Stimulated activated CD8-positive, alpha-beta memory T cell treated with anti-CD3 and anti-CD28 coated beads, Interleukin-15, amount 100 ng/mL, for 4 hours (primary cell): ENCODE measurements around the gene CAMK2D.
A peak's percentile ranks its signal among the peaks of the same experiment; 100 is the strongest.

ENCODE experiments used
- DNase-seq, 2 donors: peaks; one replicate each; pipeline ENCODE4 v3.0.0-alpha.2; 2020; ENCODE audit warnings: low read depth in 2 of 2

The CAMK2D gene

DNA sequence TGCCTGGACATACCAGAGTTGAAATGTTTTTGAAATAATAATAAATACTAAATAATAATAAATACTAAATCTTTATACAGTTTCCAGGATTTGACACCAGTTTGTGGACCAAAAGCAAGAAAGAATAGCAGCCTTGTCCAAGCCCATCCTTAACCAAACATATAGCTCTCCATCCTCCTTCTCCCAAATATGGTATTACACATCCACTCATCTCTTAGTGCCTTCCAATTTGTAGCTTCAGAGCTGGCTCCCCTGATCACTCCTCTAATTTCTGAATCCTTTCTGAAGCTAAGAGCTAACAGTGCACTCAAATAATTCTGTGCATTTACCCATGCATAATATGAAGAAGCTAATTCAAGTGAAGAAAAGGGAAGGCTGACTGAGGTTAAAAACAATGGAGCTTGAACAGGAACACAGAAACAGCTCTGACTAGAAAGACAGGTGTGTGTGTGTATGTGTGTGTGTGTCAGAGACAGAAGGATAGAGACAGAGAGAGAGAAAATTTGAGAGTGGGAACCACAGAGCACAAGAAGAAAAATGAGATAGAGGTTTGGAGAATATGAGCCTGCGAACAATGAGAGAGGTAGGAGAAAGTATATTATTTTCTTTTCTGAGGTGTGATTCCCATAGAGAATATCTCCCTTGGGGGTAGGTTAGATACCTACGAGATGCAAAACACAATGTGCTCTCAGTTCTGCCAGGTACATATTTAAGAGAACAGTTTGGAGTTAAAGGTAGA, 123.5 kb downstream of the CAMK2D start:
- no peak for DNase-seq

DNA sequence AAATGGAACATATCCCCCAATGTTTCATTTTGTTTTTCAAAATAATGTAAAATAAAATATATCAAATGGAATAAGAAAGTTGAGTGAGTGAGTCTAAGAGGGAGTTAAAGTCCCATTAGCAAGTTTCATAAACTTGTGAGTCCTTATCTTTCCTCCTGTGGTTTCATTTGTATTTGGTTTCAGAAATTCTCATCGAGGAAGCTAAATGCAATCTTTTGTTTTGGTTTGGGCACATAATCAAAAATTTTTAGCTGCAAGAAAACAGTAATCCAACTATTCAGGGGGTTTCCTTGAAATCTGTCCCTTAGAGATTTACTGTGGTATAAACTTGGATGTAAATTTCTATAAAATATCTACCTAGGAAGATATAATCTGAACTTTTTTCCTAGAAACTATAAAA, 124.2 kb downstream of the CAMK2D start:
- no peak for DNase-seq

DNA sequence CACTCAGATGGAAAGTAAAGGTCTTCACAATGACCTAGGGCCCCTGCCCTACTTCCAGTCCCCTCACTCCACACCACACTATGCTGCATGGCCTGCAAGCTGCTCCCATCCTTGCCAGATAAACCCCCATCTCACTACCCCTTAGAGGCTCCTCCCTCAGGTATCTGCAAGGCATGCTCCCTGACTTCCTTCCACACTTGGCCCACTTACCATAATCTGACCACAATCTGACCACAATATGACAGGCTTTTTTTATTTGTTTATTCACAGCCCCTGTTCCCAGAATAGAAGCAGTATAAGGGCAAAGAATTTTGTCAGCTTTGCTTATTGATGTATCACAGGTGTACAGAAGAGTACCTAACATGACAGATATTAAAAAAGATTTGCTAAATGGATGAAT, 124.7 kb downstream of the CAMK2D start:
- peak in 1 of 2 donors; percentile 3 for DNase-seq

DNA sequence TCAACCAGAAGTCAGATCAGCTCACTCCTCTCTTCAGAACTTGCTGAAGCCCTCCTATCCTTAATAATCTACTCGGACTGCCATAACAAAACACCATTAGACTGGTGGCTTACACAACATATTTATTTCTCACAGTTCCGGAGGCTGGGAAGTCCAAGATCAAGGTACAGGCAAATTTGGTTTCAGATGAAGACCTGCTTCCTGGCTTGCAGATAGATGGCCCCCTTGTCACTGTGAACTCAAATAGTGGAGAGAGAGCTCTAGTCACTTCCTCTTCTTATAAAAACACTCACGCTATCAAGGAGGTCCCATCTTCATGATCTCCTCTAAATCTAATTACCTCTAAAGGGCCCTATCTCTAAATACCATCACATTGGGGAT, 125.1 kb downstream of the CAMK2D start:
- DNase-seq, result peak in 1 of 2 donors; percentile 3

DNA sequence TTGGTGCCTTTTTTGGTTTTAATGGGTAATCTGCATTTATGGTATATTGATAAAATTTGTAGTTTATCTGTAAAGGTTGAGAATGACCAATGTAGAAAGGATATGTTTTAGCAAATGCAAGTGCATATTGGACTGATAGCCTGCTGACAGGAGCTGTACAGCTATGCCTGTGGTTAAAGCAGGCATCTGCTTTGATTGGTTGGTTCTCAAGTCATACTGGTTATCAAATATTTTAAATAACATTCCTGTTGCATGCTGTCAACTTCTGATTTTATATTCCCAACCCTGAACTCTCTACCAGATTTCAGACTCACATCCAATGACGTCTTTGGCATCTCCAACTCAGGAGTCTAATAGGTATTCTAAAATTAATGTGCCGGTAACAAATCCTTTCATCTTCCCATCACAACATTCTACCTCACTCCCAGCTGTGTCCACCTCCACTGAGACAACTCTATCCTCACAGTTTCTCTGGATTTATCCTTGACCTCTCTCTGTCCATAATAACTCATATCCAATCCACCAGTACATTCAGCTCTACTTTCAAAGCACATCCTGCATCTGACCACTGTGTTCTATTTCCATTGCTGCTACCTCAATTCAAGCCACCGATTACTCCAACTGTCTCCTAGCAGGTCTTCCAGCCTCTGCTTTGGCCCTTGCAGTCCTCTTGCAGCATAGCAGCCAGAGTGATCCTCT, 125.7 kb downstream of the CAMK2D start:
- no peak for DNase-seq

DNA sequence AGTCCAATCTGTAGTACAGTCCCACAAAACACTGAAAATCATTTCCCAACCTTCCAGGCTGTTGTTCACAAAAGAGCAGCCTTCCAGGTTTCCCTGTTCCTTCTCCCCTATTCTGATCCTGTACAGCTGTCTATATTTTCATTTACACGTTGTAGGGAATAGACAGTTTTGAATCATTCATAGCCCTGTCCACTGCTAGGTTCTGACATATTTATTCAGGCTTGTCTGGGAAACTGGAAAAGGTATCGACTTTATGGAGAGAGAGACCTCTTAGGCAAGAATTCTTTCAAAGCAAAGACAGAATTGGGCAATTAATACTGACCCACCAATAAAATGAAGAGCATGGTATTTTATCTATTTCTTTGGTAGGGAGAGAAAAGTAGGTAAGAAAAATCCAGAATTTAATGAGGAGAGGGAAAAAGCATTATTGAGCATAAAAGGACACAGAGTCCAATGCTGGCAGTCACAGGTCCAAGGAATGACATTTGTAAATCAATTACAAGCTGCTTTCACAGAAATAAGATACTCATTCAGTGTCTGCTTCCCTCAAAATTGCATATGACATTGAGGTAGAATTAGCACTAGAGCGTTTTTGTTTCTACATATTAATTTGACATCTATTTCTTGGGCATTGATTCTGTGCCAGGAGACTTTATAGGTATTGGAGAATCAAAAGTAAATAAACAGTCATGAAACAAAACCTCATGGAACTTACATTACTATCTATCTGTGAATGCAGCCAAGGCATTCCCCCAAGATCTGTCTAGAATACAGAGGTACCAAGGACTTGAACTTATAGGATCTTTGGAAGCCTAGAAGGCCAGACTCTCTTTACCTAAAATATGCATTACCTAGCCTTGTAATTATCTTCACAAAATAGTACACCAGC, 127.2 kb downstream of the CAMK2D start:
- DNase-seq, result no peak

DNA sequence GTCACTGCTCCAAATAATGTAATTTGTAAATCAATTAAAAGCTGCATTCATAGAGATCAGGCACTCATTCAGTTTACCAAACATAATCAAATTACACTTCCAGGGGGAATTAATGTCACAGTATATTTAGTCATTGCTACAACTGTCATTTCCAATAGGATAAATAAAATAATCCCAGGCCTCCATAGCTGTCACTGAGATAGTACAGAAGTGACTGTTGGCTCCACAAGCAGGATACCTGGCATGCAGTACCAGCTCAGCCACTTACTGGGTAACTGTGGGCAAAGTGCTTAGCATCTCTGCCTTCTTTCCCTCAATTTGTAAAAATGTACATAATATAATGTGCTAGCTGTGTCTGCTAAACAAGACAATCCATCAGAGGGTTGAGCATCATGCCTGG, 128.1 kb downstream of the CAMK2D start:
- no peak for DNase-seq

DNA sequence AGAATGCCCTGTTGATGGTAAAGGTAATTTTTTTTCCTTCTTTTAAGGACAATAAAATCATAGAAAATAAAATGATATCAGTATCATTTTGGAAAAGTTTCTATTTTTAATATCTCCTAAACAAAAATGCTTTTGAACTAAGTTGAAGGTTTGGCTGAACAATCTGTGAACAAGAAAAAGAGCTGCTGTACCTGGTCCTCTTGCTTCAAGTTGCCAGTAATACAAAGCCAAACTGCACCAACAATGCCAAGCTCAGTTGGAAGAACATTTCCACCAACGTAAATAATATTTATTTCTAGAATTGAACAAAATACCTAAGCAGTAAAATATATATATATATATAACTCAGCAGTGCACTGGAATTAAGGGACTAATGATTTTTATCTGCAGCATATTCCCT, 132.8 kb downstream of the CAMK2D start:
- no peak for DNase-seq

DNA sequence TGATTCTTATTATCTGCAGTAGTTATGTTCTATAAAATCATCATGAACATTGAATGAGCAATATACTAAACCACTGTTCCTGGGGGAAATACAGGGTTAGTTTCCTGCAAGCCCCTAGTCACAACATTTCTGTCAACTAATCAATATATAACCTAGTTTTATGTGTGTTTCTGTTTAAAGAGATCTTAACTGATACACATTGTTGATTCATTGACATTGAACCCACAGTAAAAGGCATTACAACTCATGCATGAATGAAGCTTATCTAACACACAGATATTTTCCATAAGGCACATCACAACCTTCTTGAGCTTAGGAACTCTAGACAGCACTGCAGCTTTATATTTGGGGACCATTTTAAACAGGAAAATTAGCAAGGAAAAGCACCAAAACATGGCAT, 134.2 kb downstream of the CAMK2D start:
- no peak for DNase-seq

DNA sequence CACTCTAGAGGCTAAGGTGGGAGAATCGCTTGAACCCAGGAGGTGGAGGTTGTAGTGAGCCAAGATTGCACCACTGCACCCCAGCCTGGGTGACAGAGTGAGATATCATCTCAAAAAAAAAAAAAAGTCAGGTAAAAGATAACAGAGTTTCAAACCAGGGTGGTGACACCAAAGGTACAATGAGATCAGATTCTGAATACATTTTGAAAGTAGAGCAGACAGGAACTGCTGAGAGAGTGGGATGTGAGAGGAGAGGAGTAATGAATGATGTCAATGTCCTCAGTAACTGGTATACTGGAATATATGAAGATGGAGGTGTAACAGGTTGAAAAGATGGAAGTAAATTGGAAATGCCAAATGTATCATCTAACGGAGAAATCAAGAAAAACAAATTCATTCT, 135.6 kb downstream of the CAMK2D start:
- DNase-seq, result no peak

DNA sequence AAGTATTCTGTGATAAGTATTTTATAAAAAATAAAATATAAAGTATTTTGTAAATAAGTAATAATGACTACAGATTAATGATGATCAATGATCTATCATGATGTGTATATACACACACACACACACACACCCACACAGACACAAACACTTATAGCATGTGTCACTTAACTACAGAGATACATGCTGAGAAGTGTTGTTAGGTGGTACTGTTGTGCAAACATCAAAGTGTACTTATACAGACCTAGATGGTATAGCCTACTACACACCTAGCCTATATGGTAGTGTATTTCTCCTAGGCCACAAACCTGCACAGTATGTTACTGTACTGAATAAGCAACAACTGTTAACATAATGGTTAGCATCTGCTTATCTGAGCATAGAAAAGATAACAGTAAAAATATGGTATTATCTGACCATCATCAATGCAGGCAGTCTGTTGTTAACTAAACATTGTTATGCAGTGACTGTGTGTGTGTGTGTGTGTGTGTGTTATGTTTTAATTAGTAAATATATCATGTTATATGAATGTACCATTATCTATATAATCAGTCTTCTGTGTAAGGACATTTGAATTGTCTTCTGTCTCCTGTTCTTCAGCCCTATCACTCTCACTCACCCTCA, 138.2 kb downstream of the CAMK2D start:
- DNase-seq, result no peak

DNA sequence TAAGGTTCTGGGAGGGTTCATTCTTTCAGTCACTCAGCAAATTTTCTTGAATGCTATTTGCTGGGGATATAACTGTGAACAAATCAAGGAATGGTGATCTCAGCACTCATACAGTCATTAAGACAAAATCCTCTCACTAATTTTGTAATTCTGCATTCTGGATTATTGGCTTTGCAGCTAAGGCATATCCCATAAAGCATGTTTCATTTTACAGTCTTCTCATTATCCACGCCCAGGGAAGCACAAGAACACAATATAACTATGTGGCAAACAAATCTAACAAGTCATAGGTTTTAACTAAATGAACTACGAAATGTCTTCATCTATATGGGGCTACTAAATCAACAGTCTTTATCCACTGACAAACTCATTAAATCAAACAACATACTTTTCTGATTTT, 139.9 kb downstream of the CAMK2D start:
- DNase-seq, result no peak

DNA sequence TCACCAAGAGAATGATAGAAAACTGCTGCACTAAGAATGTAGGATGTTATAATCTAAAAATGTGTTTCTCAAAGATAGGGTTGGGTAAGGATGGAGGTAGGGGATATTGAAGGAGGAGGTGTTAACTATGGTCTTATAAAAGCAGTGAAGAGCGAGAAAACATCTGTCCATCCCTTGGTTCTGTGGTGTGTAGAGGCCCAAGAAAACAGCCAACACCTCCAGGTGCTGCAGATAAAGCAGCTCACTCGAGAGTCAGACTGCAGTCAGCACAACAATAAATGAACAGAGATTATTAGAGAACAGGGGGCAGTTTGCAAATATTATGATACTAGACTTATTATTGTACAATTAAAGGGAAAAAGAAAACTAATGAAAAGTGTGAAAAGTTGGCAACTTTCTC, 141.5 kb downstream of the CAMK2D start:
- no peak for DNase-seq

DNA sequence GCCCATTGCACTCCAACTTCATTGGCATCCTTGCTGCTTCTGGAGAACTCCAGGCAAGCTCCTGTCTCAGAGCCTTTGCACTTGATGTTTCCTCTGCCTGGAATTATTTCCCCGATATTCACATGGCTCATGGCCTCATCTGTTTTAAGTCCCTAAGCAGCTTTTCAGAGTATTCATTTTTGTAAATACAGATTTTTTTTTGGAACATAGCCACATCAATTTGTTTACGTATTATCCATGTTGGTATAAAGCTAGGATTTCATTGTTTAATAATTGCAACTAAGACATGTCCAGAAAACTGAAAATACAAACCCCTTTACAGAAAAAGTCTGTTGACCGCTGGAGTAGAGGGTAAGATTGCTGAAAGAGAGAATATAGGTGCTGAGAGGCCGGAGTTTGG, 142.0 kb downstream of the CAMK2D start:
- no peak for DNase-seq

DNA sequence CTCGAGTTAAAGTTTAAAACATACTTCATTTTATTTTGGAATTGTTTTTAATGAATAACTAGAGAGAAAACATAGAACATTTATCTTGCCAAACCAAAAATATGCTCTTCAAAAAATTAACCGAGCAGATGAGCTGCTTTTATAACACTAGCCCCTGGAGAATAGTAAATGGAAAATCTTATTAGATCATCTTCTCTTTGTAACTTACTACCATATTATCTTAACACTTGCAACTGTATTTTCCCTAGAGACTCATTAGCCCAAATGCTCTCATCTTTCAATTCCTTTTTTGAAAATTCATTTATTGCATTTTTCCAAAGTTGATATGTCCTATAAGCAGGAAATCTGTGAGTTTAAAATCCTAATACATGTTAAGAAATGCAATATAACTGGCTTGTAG, 143.3 kb downstream of the CAMK2D start:
- no peak for DNase-seq

DNA sequence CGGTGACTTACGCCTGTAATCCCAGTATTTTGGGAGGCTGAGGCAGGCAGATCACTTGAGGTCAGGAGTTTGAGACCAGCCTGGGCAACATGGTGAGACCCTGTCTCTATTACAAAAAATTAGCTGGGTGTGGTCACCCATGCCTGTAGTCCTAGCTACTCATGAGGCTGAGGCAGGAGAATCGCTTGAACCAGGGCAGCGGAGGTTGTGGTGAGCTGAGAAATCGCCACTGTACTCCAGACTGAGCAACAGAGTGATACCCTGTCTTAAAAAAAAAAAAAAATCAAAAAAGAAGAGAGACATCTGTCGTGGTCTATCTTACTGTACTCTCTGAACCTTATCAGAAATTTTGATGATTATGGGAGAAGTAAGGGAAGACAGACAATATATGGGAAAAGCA, 144.3 kb downstream of the CAMK2D start:
- no peak for DNase-seq

DNA sequence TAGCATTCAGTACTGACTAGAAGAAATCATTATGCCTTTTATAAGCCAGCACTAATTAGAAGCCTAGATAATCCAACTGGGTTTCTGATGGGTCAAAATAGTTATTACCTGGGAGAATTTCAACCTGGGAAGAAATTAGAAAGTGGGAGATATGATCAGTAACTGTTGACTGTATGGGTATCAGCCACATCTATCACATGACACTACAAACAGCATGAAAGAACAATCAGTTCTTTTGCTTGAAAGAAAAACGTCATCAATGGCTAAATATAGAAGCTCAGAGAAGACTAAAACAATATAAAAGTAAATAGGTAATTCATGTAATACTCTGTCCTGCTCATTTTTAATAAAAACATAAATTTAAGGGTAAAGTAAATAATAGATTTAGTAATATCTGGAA, 145.1 kb downstream of the CAMK2D start:
- DNase-seq, result no peak

DNA sequence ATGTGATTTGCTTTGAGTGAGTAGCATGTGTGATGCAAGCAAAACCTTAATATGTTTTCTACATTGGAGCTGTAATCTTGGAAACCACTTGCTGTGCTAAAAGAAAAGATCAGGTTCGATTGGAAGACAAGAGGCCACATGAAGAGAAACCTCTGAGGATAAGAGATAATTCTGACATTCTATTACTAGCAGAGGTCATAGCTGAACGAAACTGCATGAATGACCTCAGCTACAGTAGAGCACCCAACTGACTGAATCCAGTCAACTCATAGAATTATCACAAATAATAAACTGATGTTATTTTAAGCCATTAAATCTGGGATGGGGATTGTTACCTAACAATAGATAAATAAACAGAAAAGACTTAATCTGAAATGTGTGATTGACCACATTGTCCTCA, 147.1 kb downstream of the CAMK2D start:
- DNase-seq, result no peak

DNA sequence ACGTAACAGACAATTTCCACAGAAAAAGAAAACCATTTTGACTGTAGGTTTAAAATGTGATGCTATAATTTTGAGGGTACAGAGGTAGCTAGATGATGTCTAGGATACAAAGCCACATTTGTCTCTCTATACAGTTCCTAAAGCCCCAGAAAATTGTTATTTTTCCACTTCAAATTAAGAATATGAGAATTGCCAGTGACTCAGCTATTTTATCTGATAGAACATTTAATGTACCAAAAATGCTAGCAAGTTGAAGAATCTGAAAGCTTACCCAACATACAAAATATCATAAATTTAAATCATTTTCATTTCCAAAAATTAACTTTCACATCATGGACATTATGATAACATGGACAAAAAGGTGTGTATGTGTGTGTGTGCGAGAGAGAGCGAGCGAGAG, 148.0 kb downstream of the CAMK2D start:
- DNase-seq, result no peak

DNA sequence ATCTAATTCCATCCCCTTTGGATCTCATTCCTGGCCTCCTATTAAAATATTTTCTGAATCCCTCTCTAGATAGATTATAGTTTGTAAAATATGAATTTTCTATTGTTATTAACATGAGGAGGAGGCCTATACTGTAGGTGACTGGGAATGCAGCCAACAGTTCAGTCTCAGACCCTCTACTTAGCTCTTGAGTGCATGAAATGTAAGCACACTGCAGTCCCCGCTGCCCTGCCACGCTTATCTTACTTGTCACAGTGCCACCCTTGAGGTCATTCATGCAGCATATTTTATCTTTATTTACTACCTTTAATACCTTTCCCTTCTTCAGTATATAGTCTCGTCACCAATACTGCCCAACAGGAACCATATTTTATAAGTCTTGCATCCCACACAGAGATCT, 151.0 kb downstream of the CAMK2D start:
- DNase-seq, result no peak

DNA sequence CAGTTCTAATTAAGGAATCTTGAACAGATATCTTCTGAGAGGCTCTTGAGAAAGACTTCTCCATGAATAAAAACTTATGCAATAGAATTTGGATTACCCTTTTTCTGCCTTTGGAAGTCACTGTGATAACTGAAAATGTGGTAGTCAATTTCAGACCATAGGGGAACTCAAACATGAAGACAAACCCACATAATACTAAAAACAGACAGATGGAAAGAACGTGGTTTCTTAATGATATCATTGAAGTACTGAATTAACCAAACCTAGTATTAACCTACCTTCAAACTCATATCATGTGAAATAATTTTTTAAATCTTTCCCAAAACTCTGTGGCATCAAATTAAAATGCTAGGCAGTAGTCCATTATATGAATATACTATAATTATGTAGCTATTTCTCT, 153.5 kb downstream of the CAMK2D start:
- DNase-seq, result no peak

DNA sequence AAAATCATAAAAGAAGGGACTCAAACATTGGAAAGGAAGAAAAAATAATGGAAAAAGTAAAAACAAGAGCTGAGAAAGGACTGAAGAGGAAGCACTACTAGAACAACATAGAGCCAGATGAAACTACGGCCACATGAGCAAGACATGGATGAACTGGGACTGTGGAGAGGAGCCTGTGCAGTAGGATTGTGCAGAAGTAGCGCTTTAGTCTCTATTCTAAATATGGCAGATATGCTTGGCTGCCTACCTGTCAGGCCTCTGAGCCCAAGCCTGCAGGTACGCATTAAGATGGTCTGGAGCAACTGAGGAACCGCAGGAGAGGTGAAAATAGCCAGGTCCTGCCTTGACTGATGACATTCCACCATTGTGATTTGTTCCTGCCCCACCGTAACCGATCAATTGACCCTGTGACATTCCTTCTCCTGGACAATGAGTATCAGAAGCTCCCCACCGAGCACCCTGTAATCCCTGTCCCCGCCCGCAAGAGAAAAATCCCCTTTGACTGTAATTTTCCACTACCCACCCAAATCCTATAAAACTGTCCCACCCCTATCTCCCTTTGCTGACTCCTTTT, 154.3 kb downstream of the CAMK2D start:
- DNase-seq, result no peak
